Esophagus squamous epithelium (tissue), 5 donors: ENCODE data around the gene SMIM44. TPM values are rescaled to one million over a fixed set of nuclear protein-coding genes. Genes with fewer than 3 reads are reported as not detected.

Experiments
- DNase-seq: peaks from one replicate; lab custom pipeline; 2025; lab: John Stamatoyannopoulos, UW
- H3K27ac ChIP-seq, 4 donors: fragments of 200-600 bp; sonication (generic); one replicate each; pipeline ENCODE4 v1.5.1; 2016 to 2019; ENCODE audit warnings: mild to moderate bottlenecking in 1 of 4
- H3K27me3 ChIP-seq, 4 donors: fragments of 200-600 bp; sonication (generic); 1 replicate in 3 of 4; 2 replicates in 1 of 4; pipeline versions ENCODE4 v1.5.1 to v1.6.0; 2017 to 2021; ENCODE audit warnings: antibody characterized with exemption in 1 of 4
- H3K36me3 ChIP-seq, 3 donors: fragments of 200-600 bp; sonication (generic); one replicate each; pipeline ENCODE4 v1.5.1; 2016 to 2019
- H3K4me1 ChIP-seq, 3 donors: fragments of 200-600 bp; sonication (generic); one replicate each; pipeline ENCODE4 v1.5.1; 2017 to 2019
- H3K4me3 ChIP-seq, 4 donors: fragments of 200-600 bp; sonication (generic); 1 replicate in 3 of 4; 2 replicates in 1 of 4; pipeline ENCODE4 v1.5.1; 2016 to 2019; ENCODE audit warnings: mild to moderate bottlenecking in 2 of 4, moderate library complexity in 1 of 4
- H3K9me3 ChIP-seq, 3 donors: fragments of 200-600 bp; sonication (generic); one replicate each; pipeline ENCODE4 v1.5.1; 2016 to 2019
- CTCF ChIP-seq, 6 experiments: fragments of 450-650 bp in 4 of 6; fragments of 200-600 bp in 2 of 6; sonication (generic) in 2 of 6; IDR thresholded peaks; one replicate each; pipeline ENCODE4 v1.5.1; 2016 to 2019; ENCODE audit warnings: antibody characterized with exemption in 6 of 6, mild to moderate bottlenecking in 4 of 6, moderate library complexity in 4 of 6
- POLR2A ChIP-seq, 4 donors: fragments of 450-650 bp; IDR thresholded peaks; one replicate each; pipeline ENCODE4 v1.6.1; 2017; ENCODE audit warnings: antibody characterized with exemption in 4 of 4, mild to moderate bottlenecking in 4 of 4, moderate library complexity in 3 of 4
- WGBS, 2 donors: methylation state at CpG; one replicate each; pipeline ENCODE4 v1.1.5; 2018; 5-methylcytosine and 5-hydroxymethylcytosine counted together
- intact Hi-C: fragments of 100-400 bp; cut with DNase I; formaldehyde crosslinking; loops from one replicate; pipeline ENCODE4 v1.15.0; 2022
- total RNA-seq, 4 donors: library from RNA; depleted of rRNA; stranded (reverse); fragments of >200 nt; gene quantifications; one replicate each; pipeline ENCODE4 v1.1.0, GENCODE V29; 2016
- donor health status: DM: yes; HTN: yes; CAD: no.

SMIM44 gene
- total RNA-seq, 4 donors from 2014 or later, result not detected

GRCh38 chr19:3496392-3497273, 13.4 kb upstream of the SMIM44 start:
- intact Hi-C loops, result no loop called here
- H3K4me3 ChIP-seq, result no peak overlapping the region
- H3K9me3 ChIP-seq, result no peaks in the 10 kb centered on the region
- H3K27ac ChIP-seq, result no peak overlapping the region
- WGBS, 2 donors, result 93 to 97% methylated on average over 13 to 16 of the region's 32 CpGs
- H3K27me3 ChIP-seq, result no peaks in the 10 kb centered on the region
- H3K36me3 ChIP-seq, result peaks cover 16 to 59% (median 24%) of the 10 kb centered on the region in 3 donors
- DNase-seq, result no peak
- TF ChIP-seq CTCF (IDR thresholded peaks at IDR 0.05), result no peak
- no peak for TF ChIP-seq POLR2A (IDR thresholded peaks at IDR 0.05)
- H3K4me1 ChIP-seq, result peaks cover 0 to 27% (median 14%) of the 10 kb centered on the region in 3 donors

GRCh38 chr19:3494559-3494958, 11.3 kb upstream of the SMIM44 start:
- no peak for DNase-seq
- Histone ChIP-seq H3K4me1 (peaks cover 0 to 17% (median 10%) of the 10 kb centered on the region in 3 donors), H3K36me3 (peaks cover 16 to 77% (median 30%) of the 10 kb centered on the region in 3 donors), H3K4me3 (no peak overlapping the region), H3K27me3 (no peaks in the 10 kb centered on the region), H3K27ac (no peak overlapping the region), H3K9me3 (no peaks in the 10 kb centered on the region)
- no peak for TF ChIP-seq CTCF (IDR thresholded peaks at IDR 0.05)
- no peak for TF ChIP-seq POLR2A (IDR thresholded peaks at IDR 0.05)
- intact Hi-C loops, result no loop called here
- WGBS, 2 donors, result 81 to 90% methylated on average over 18 of the region's 18 CpGs

- 80% methylated on average over 3 to 8 of the region's 15 CpGs for WGBS, 2 donors
- no peak for TF ChIP-seq CTCF (IDR thresholded peaks at IDR 0.05)
- TF ChIP-seq POLR2A (IDR thresholded peaks at IDR 0.05), result no peak
- no peak overlapping the region for H3K27ac ChIP-seq
- peaks cover 16 to 77% (median 30%) of the 10 kb centered on the region in 3 donors for H3K36me3 ChIP-seq
- H3K27me3 ChIP-seq, result no peaks in the 10 kb centered on the region
- H3K9me3 ChIP-seq, result no peaks in the 10 kb centered on the region
- DNase-seq, result no peak
- H3K4me1 ChIP-seq, result peaks cover 0 to 12% (median 5%) of the 10 kb centered on the region in 3 donors
- H3K4me3 ChIP-seq, result no peak overlapping the region
- intact Hi-C loops, result no loop called here
Observed at GRCh38 chr19:3494051-3494450, 10.8 kb upstream of the SMIM44 start.

- Histone ChIP-seq H3K27me3 (no peaks in the 10 kb centered on the region), H3K4me3 (no peak overlapping the region), H3K9me3 (no peaks in the 10 kb centered on the region), H3K36me3 (peaks cover 16 to 77% (median 30%) of the 10 kb centered on the region in 3 donors), H3K4me1 (peaks cover 0 to 8% (median under 1%) of the 10 kb centered on the region in 3 donors), H3K27ac (no peak overlapping the region)
- TF ChIP-seq CTCF (IDR thresholded peaks at IDR 0.05) (no peak), POLR2A (IDR thresholded peaks at IDR 0.05) (no peak)
- intact Hi-C loops, result no loop called here
- WGBS, 2 donors, result 89 to 91% methylated on average over 9 to 13 of the region's 14 CpGs
- DNase-seq, result no peak
Observed at GRCh38 chr19:3493651-3494050, 10.4 kb upstream of the SMIM44 start.

GRCh38 chr19:3492919-3493318, 9.7 kb upstream of the SMIM44 start:
- H3K36me3 ChIP-seq, result peaks cover 16 to 77% (median 30%) of the 10 kb centered on the region in 3 donors
- peaks cover 0 to 4% (median 0%) of the 10 kb centered on the region in 3 donors for H3K4me1 ChIP-seq
- intact Hi-C loops, result no loop called here

More at GRCh38 chr19:3492919-3493318, 9.7 kb upstream of the SMIM44 start:
- H3K27ac ChIP-seq, result no peak overlapping the region
- no peak overlapping the region for H3K4me3 ChIP-seq
- no peaks in the 10 kb centered on the region for H3K27me3 ChIP-seq
- DNase-seq, result no peak
- 88 to 96% methylated on average over 16 of the region's 16 CpGs for WGBS, 2 donors
- no peak for TF ChIP-seq POLR2A (IDR thresholded peaks at IDR 0.05)
- TF ChIP-seq CTCF (IDR thresholded peaks at IDR 0.05), result no peak
- no peaks in the 10 kb centered on the region for H3K9me3 ChIP-seq
